Measurements from ENCODE around the gene VGLL1.

DNA sequence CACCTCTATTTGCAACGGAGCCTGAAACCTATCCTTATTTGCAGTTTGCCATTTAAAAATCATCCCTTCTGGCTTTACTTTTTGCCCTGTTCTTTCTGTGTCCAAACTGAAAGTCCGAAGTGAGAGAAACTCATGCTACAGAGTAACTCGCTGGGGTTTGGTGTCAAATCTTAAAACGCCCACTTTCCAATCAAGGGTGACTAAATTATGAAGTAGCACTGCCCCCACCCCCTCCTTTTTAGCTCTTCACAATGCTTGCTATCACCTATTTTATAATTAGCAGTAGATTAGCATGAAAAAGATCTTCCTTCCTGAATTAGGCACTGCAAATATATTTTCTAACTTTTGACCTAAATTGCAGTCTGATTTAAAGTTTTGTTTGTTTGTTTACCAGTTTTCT lies 52.5 kb downstream of the VGLL1 start:
- TF ChIP-seq, protein P1, sequence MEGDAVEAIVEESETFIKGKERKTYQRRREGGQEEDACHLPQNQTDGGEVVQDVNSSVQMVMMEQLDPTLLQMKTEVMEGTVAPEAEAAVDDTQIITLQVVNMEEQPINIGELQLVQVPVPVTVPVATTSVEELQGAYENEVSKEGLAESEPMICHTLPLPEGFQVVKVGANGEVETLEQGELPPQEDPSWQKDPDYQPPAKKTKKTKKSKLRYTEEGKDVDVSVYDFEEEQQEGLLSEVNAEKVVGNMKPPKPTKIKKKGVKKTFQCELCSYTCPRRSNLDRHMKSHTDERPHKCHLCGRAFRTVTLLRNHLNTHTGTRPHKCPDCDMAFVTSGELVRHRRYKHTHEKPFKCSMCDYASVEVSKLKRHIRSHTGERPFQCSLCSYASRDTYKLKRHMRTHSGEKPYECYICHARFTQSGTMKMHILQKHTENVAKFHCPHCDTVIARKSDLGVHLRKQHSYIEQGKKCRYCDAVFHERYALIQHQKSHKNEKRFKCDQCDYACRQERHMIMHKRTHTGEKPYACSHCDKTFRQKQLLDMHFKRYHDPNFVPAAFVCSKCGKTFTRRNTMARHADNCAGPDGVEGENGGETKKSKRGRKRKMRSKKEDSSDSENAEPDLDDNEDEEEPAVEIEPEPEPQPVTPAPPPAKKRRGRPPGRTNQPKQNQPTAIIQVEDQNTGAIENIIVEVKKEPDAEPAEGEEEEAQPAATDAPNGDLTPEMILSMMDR (IDR thresholded peaks at IDR 0.05), result no peak
- TF ChIP-seq POLR2A (IDR thresholded peaks at IDR 0.05), result no peak
